Fibroblast of skin of scalp (primary cell): ENCODE measurements around the gene PDLIM7.
A peak's percentile ranks its signal among the peaks of the same experiment; 100 is the strongest.
"Not testable (repeated sequence)": the region's sequence is repeated elsewhere in the genome, so short reads cannot be mapped to it uniquely, and the experiment has no call there.

Experiments used
- DNase-seq: peaks from one replicate; pipeline ENCODE4 v3.0.0-alpha.2; 2013

The PDLIM7 gene

DNA sequence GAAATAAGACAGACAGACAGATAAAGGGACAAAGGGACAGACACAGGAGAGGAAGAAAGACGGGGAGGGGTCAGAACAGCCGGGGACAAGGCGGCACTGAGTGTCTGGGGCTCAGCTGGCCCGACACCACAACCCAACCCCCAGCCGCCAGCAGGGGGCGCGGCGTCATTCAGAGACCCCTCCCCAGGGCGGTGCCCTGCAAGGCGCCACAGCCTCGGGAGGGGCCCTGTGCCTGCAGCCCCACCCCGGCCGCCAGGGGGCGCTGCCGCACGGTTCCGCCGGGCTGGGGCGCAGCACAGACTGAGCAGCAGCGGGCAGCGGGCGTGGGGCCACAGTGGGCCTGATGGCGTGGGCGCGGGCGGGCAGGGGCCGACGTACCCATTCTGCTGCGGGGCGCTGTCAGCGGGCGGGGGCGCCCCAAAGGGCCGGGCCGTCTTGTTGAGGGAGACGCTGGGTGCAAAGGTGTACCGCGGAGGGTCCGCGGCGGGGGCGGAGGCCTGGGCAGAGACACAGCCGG is 5.9 kb downstream of the PDLIM7 start:
- DNase-seq: peak; percentile 72

- DNase-seq: no peak
These were observed 6.4 kb downstream of the PDLIM7 start for GRCh38 chr5:177490992-177491391.

- no peak for DNase-seq
These were observed 7.0 kb downstream of the PDLIM7 start for GRCh38 chr5:177490311-177490991.

GRCh38 chr5:177489119-177489716 is 8.2 kb downstream of the PDLIM7 start:
- no peak for DNase-seq

- no peak for DNase-seq
These were observed 9.4 kb downstream of the PDLIM7 start for GRCh38 chr5:177487975-177488374.

DNA sequence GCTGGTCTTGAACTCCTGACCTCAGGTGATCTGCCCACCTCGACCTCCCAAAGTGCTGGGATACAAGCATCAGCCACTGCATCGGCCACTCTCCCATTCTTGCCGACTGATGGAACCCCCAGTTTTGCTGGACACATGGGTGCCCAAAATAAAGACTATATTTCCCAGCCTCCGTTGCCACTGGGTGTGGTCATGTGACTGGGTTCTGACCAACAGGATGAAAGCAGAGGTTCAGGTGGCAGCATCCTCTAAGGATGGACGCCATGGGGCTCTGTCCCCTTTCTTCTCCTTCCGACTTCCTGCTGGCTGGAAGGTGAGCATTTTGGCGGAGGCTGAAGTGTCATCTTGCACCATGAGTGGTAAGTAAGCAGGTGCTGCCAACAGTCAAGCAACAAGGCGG is 10.3 kb downstream of the PDLIM7 start:
- DNase-seq: no peak

DNA sequence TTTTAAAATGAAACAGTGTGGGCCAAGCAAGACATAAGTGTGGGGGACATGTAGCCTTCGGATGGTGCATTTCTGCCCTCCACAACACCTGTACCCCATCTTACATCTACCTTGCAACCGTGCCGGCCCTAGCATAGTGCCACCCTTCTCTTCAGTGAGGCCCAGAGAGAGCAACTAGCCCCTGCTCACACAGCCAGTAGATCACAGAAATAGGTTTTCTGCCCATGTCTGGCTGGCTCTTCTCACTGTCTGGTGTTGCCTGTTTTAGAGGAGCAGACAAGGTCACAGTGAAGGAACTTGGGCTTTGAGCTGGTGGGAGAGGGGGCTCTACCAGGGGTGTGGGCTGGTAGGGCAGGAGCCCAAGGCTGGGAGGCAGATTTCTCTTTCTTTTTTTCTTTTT is 11.1 kb downstream of the PDLIM7 start:
- no peak for DNase-seq

GRCh38 chr5:177485753-177486152 is 11.7 kb downstream of the PDLIM7 start:
- DNase-seq: not testable (repeated sequence)

GRCh38 chr5:177484902-177485549 is 12.4 kb downstream of the PDLIM7 start:
- DNase-seq: no peak

GRCh38 chr5:177483994-177484901 is 13.2 kb downstream of the PDLIM7 start:
- DNase-seq: no peak

DNA sequence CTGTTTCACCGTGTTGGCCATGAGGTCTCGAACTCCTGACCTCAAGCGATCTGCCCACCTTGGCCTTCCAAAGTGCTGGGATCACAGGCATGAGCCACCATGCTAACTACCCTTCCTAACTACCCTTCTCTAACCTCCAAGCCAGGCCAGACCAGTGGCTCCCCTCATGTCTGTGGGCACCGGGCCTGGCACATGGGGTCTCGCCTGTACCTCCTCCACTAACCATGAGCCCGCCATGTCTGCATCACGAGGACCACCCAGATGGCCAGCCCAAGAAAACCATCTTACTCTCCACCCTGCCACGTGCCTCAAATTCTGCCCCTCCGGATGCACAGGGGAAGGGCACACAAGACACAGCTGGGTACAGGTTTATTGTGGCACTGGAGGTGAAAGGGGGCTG is 14.4 kb downstream of the PDLIM7 start:
- no peak for DNase-seq

- no peak for DNase-seq
These were observed 15.0 kb downstream of the PDLIM7 start for GRCh38 chr5:177482359-177482795.

- peak; percentile 39 for DNase-seq
These were observed 17.6 kb downstream of the PDLIM7 start for GRCh38 chr5:177479774-177480173.

GRCh38 chr5:177478711-177479646 is 18.4 kb downstream of the PDLIM7 start:
- peak; percentile 59 for DNase-seq

- DNase-seq: peak; percentile 55
These were observed 19.5 kb downstream of the PDLIM7 start for GRCh38 chr5:177477701-177478477.

DNA sequence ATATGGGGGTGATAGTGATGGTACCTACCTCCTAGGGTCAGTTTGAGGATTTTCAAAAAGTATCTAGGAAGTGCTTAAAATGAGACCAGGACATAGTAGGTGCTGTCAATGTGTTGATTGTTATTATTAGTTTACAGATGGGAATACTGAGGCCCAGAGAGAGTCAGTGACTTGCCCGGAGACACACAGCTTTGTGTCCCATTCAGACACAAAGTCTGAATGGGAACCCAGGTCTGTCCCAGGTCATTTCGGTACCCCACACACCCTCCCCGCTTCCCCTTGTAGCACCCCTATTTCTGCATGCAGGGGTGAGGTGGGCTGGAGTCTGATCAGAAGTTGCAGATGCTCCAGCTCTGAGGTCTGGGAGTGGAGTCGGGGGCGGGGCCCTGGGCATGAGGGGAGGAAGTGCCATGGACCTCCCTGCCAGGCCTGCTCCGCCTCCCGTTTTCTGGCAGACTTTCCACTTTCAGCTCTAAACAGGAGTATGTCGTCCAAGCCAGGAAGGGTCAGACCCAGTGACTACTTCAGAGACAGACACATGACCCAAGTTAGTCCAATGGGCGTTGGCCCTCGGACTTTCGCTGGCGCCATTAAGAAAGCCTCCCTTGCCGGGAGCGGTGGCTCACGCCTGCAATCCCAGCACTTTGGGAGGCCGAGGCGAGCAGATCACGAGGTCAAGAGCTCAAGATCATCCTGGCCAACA is 20.7 kb downstream of the PDLIM7 start:
- peak; percentile 80 for DNase-seq

- peak; percentile 47 for DNase-seq
These were observed 21.6 kb downstream of the PDLIM7 start for GRCh38 chr5:177475563-177476427.

- DNase-seq: peak; percentile 53
These were observed 22.4 kb downstream of the PDLIM7 start for GRCh38 chr5:177474846-177475562.
